Measurements from ENCODE around the gene RAD51B.

The RAD51B gene

DNA sequence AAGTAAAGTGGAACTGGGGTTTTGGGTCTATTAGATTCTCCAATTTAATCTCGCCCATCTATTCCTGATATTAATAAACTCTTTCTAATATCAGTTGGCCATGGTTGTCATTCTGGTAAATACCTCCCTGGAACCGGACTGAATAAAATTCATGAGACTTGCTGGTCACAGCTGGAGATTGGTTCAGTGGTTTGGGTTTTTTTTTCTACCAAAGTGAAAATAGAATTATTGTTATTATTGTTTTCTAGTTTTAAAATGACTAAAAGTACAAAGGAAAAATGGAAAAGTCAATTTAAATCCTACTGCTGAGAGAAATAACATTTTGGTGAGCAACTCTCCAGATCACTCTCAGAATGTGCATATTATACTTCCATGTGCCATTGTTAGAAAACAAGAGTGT is 535.8 kb downstream of the RAD51B start:
- no peak overlapping the region for H3K27ac ChIP-seq
- TF ChIP-seq ZFX (IDR thresholded peaks at IDR 0.05) = no peak
- no peak for TF ChIP-seq CTCF (conservative IDR thresholded peaks at IDR 0.05)

- TF ChIP-seq ZFX (IDR thresholded peaks at IDR 0.05) (no peak), CTCF (conservative IDR thresholded peaks at IDR 0.05) (no peak)
- H3K27ac ChIP-seq = no peak overlapping the region
These were observed 538.2 kb downstream of the RAD51B start for GRCh38 chr14:68357777-68358176.

- no peak overlapping the region for H3K27ac ChIP-seq
- TF ChIP-seq CTCF (conservative IDR thresholded peaks at IDR 0.05) = no peak
- no peak for TF ChIP-seq ZFX (IDR thresholded peaks at IDR 0.05)
These were observed 538.9 kb downstream of the RAD51B start for GRCh38 chr14:68358500-68358899.

GRCh38 chr14:68359022-68359836 is 539.6 kb downstream of the RAD51B start:
- H3K27ac ChIP-seq = no peak overlapping the region
- no peak for TF ChIP-seq CTCF (conservative IDR thresholded peaks at IDR 0.05)
- TF ChIP-seq ZFX (IDR thresholded peaks at IDR 0.05) = no peak

GRCh38 chr14:68359837-68360552 is 540.4 kb downstream of the RAD51B start:
- no peak for TF ChIP-seq CTCF (conservative IDR thresholded peaks at IDR 0.05)
- no peak for TF ChIP-seq ZFX (IDR thresholded peaks at IDR 0.05)
- no peak overlapping the region for H3K27ac ChIP-seq

DNA sequence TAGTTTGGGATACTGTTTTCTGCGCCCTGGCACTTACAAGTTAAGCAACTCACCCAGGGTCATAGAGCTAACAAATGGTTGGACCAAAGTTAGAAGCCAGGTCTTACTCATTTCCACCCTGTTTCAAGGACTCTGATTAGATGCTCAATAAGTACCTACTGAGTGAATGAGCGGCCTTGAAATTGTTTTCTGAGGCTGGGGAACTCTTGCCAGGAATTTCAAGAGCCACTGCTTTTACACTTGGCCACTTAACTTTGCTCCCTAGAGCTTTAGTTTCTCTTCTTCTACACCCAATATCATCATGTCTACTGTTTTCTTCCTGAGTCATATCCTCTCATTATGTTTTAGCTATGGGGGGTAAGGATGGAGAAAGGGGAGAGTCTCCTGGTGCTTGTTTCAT is 541.7 kb downstream of the RAD51B start:
- no peak overlapping the region for H3K27ac ChIP-seq
- TF ChIP-seq ZFX (IDR thresholded peaks at IDR 0.05) (no peak), CTCF (conservative IDR thresholded peaks at IDR 0.05) (no peak)

DNA sequence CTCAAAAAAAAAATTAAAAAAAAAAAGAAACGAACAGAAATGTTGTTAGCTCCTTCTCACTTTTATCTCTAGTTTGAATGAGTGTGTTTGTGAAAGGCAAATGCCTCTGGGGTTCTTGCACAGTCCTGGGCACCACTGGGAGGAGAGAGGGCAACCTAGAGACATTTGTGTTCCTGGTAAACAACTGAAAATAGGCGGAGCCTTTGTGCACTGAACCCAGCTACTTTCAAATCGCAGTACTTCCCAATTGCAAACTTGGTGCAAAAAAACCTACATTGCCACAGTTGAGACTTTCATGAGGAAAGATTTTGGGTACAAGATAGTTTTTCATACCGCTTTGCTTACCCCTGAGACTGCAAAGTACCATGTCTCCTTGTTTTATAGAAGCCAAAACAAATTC is 543.3 kb downstream of the RAD51B start:
- H3K27ac ChIP-seq = no peak overlapping the region
- TF ChIP-seq CTCF (conservative IDR thresholded peaks at IDR 0.05) (no peak), ZFX (IDR thresholded peaks at IDR 0.05) (no peak)

All from C4-2B (cell line).